ENCODE results near the gene CYP2S1. TPM values are rescaled to one million over a fixed set of nuclear protein-coding genes. Genes with fewer than 3 reads are reported as not detected.

Gene CYP2S1, protein sequence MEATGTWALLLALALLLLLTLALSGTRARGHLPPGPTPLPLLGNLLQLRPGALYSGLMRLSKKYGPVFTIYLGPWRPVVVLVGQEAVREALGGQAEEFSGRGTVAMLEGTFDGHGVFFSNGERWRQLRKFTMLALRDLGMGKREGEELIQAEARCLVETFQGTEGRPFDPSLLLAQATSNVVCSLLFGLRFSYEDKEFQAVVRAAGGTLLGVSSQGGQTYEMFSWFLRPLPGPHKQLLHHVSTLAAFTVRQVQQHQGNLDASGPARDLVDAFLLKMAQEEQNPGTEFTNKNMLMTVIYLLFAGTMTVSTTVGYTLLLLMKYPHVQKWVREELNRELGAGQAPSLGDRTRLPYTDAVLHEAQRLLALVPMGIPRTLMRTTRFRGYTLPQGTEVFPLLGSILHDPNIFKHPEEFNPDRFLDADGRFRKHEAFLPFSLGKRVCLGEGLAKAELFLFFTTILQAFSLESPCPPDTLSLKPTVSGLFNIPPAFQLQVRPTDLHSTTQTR
- 0.65 TPM in 1 of 2 replicates, not detected in the other for total RNA-seq

DNA sequence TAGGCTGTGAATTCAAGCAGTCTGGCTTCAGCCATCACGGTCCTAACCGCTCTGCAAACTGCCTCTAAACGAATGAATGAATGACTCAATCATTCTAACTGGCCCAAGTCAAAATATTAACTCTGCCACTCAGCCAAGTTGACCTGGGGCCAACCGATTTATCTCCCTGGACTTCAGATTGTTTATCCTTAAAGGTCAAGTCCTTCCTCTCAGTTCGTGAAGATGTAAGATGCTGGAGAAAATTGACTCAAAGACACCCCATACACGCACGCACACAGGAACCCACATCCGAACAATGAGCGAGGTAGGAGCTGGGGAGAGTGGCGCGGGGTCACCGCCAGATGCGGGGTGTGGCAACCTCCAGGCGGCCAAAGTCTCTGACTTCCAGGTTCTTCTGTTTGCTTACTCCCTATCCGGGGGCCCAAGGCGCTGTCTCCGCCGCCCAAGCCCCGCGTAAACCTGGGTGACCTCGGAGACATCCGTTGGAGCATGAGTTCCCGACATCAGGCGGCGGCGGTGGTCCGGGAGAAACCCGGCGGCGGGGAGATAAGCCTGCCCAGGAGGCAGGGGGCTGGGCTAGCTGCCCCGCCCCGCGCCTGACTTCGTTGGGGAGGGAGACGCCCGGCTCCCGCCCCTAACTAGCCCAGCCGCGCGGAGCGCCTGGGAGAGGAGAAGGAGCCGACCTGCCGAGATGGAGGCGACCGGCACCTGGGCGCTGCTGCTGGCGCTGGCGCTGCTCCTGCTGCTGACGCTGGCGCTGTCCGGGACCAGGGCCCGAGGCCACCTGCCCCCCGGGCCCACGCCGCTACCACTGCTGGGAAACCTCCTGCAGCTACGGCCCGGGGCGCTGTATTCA, at the start of gene CYP2S1:
CYP2S1 (plus strand) TSS at position 646 of the 856 bp plus-strand sequence; CDS start at position 692, 46 bp downstream.

DNA sequence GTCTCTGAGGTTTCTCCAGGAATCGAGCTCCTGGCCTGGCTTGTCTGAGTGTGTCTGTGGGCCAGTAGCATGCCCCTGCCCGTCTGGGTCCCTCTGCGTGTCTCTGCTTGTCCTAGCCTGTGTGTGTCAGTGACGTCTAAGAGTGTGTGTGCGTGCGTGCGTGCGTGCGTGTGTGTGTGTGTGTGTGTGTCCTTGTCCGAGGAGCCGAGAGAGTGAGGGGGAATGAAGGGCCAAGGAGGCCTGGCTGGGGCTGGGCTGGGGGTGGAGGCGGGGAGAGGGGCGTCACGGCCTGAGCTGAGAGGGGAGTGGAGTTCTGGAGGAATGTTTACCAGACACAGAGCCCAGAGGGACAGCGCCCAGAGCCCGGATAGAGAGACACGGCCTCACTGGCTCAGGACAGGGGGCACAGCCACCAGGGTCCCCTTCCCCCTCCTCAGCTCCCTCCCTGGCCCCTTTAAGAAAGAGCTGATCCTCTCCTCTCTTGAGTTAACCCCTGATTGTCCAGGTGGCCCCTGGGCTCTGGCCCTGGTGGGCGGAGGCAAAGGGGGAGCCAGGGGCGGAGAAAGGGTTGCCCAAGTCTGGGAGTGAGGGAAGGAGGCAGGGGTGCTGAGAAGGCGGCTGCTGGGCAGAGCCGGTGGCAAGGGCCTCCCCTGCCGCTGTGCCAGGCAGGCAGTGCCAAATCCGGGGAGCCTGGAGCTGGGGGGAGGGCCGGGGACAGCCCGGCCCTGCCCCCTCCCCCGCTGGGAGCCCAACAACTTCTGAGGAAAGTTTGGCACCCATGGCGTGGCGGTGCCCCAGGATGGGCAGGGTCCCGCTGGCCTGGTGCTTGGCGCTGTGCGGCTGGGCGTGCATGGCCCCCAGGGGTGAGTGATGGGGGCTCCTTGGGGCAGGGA, 25.8 kb downstream of the CYP2S1 start, which contains the start of gene AXL:
AXL (plus strand) TSS at position 609 of the 893 bp plus-strand sequence; CDS start at position 779, 170 bp downstream.

Other genes starting within 250 kb of the CYP2S1 start
- gene CYP2B6, start 201.9 kb upstream of the CYP2S1 start, total RNA-seq = not detected in 2 replicates
- gene CYP2A13, start 104.8 kb upstream of the CYP2S1 start, total RNA-seq = not detected in 2 replicates
- not detected in 2 replicates for gene CYP2F1, start 78.8 kb upstream of the CYP2S1 start, total RNA-seq
- gene AXL, start 26.0 kb downstream of the CYP2S1 start, total RNA-seq = 141 and 148 TPM in 2 replicates
- 102 and 107 TPM in 2 replicates for gene HNRNPUL1, start 71.2 kb downstream of the CYP2S1 start, total RNA-seq
- 6.5 and 8.7 TPM in 2 replicates for gene CCDC97, start 117.0 kb downstream of the CYP2S1 start, total RNA-seq
- gene TGFB1, start 160.7 kb downstream of the CYP2S1 start, total RNA-seq = 24.7 and 38.9 TPM in 2 replicates
- gene B9D2, start 170.9 kb downstream of the CYP2S1 start, total RNA-seq = 2.9 and 3.7 TPM in 2 replicates
- gene TMEM91, start 183.3 kb downstream of the CYP2S1 start, total RNA-seq = 10.2 and 16.6 TPM in 2 replicates
- gene EXOSC5, start 204.1 kb downstream of the CYP2S1 start, total RNA-seq = 17.7 and 31.6 TPM in 2 replicates
- gene BCKDHA, start 204.6 kb downstream of the CYP2S1 start, total RNA-seq = 34.8 and 47.7 TPM in 2 replicates
- 1.8 and 7.6 TPM in 2 replicates for gene B3GNT8, start 234.2 kb downstream of the CYP2S1 start, total RNA-seq
- gene DMAC2, start 246.7 kb downstream of the CYP2S1 start, total RNA-seq = 31.8 and 46.6 TPM in 2 replicates
- not detected in 2 replicates for gene ERICH4, start 249.9 kb downstream of the CYP2S1 start, total RNA-seq

All from cardiac atrium fibroblast (primary cell).